MM.1S (cell line): ENCODE measurements around the gene CDC42.

Experiments used
- DNase-seq: peaks from one replicate; pipeline ENCODE4 v3.0.0-alpha.2; 2015
- H2AFZ ChIP-seq: fragments of 300-600 bp; sonication (generic); 2 replicates; pipeline ENCODE4 v1.6.0; 2016; ENCODE audit warnings: antibody characterized with exemption, low read length
- H3F3A ChIP-seq: fragments of 300-600 bp; sonication (generic); 2 replicates; pipeline ENCODE4 v1.6.1; 2016; ENCODE audit warnings: mild to moderate bottlenecking, antibody characterized with exemption, low read length, moderate library complexity, mixed read lengths; ENCODE audit not compliant: insufficient read depth
- H3K27ac ChIP-seq: fragments of 300-600 bp; sonication (generic); 2 replicates; pipeline ENCODE4 v1.5.1; 2016; ENCODE audit warnings: mild to moderate bottlenecking, low read length
- H3K27me3 ChIP-seq: fragments of 300-600 bp; sonication (generic); replicated peaks from 2 replicates; pipeline ENCODE4 v1.6.0; 2016; ENCODE audit warnings: low read length; ENCODE audit not compliant: insufficient read depth
- H3K36me3 ChIP-seq: fragments of 300-600 bp; sonication (generic); replicated peaks from 2 replicates; pipeline ENCODE4 v1.6.1; 2016; ENCODE audit warnings: mild to moderate bottlenecking, low read length, mixed read lengths; ENCODE audit not compliant: insufficient read depth
- H3K4me1 ChIP-seq: fragments of 300-600 bp; sonication (generic); 2 replicates; pipeline ENCODE4 v1.6.1; 2016; ENCODE audit warnings: low read length, mixed read lengths
- H3K4me2 ChIP-seq: fragments of 300-600 bp; sonication (generic); 2 replicates; pipeline ENCODE4 v1.6.0; 2016; ENCODE audit warnings: low read depth, low read length
- H3K4me3 ChIP-seq: fragments of 300-600 bp; sonication (generic); 2 replicates; pipeline ENCODE4 v1.5.1; 2016; ENCODE audit warnings: low read length, mixed read lengths
- H3K79me2 ChIP-seq: fragments of 300-600 bp; sonication (generic); 2 replicates; pipeline ENCODE4 v1.6.1; 2016; ENCODE audit warnings: mixed run types, low read length, mixed read lengths
- H3K9ac ChIP-seq: fragments of 300-600 bp; sonication (generic); 2 replicates; pipeline ENCODE4 v1.6.1; 2016; ENCODE audit warnings: low read length, mixed read lengths
- H3K9me2 ChIP-seq: fragments of 300-600 bp; sonication (generic); replicated peaks from 2 replicates; pipeline ENCODE4 v1.6.1; 2016; ENCODE audit warnings: mild to moderate bottlenecking, low read length, mixed read lengths; ENCODE audit not compliant: insufficient read depth
- H3K9me3 ChIP-seq: fragments of 300-600 bp; sonication (generic); replicated peaks from 2 replicates; pipeline ENCODE4 v1.6.1; 2016; ENCODE audit warnings: mild to moderate bottlenecking, low read length, mixed read lengths; ENCODE audit not compliant: insufficient read depth
- H4K20me1 ChIP-seq: fragments of 300-600 bp; sonication (generic); 2 replicates; pipeline ENCODE4 v1.6.1; 2016; ENCODE audit warnings: mild to moderate bottlenecking, low read length, moderate library complexity, mixed read lengths; ENCODE audit not compliant: insufficient read depth
- EZH2 ChIP-seq: fragments of 300-600 bp; sonication (generic); optimal IDR thresholded peaks from 2 replicates; pipeline ENCODE3; 2017; ENCODE audit warnings: low read depth, mild to moderate bottlenecking, antibody characterized with exemption, low read length, mixed read lengths
- EZH2phosphoT487 ChIP-seq: fragments of 300-600 bp; sonication (generic); IDR thresholded peaks from 2 replicates; pipeline ENCODE4 v1.6.1; 2018; ENCODE audit warnings: antibody characterized with exemption, low read length
- TF ChIP-seq, protein P1 (sequence below): fragments of 300-600 bp; sonication (generic); IDR thresholded peaks from 2 replicates; pipeline ENCODE4 v1.5.1; 2016; ENCODE audit warnings: antibody characterized with exemption, low read length, mixed read lengths

The CDC42 gene

DNA sequence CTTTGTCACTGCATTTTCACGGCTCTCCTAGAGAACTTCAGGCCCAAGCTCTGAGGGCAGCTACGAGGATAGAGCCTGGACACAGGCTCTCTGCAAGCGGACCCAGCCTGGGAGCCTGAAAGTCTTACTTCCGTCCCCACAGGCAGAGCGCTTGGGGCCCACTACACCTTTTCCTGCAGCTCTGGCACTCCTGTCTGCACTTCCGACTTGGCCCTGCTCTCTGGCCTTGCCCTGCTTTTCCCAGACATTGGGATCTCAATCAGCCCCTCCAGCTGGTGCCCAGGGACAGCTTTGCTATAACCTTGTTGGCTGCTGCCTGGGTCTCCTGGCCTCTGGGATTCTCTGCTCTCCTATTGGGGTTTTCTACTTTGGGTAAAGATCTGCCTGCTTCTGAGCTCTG is 62.8 kb downstream of the CDC42 start:
- Histone ChIP-seq H3K9me3 (no peaks in the 10 kb centered on the region), H3K4me1 (peaks cover 39% of the 10 kb centered on the region), H3K9ac (no peak overlapping the region), H4K20me1 (0 out of 2 replicates have a peak, but pooled peaks cover 4% of the 10 kb centered on the region), H3K27me3 (no peaks in the 10 kb centered on the region), H3K4me2 (no peak overlapping the region), H3K27ac (no peak overlapping the region), H2AFZ (no peak overlapping the region), H3K36me3 (no peaks in the 10 kb centered on the region), H3K9me2 (no peaks in the 10 kb centered on the region), H3K4me3 (no peak overlapping the region), H3K79me2 (no peaks in the 10 kb centered on the region), H3F3A (peaks cover 11% of the 10 kb centered on the region)
- TF ChIP-seq, protein P1, sequence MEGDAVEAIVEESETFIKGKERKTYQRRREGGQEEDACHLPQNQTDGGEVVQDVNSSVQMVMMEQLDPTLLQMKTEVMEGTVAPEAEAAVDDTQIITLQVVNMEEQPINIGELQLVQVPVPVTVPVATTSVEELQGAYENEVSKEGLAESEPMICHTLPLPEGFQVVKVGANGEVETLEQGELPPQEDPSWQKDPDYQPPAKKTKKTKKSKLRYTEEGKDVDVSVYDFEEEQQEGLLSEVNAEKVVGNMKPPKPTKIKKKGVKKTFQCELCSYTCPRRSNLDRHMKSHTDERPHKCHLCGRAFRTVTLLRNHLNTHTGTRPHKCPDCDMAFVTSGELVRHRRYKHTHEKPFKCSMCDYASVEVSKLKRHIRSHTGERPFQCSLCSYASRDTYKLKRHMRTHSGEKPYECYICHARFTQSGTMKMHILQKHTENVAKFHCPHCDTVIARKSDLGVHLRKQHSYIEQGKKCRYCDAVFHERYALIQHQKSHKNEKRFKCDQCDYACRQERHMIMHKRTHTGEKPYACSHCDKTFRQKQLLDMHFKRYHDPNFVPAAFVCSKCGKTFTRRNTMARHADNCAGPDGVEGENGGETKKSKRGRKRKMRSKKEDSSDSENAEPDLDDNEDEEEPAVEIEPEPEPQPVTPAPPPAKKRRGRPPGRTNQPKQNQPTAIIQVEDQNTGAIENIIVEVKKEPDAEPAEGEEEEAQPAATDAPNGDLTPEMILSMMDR: no peak
- TF ChIP-seq EZH2 (no peak), EZH2phosphoT487 (no peak)
- DNase-seq: no peak

DNA sequence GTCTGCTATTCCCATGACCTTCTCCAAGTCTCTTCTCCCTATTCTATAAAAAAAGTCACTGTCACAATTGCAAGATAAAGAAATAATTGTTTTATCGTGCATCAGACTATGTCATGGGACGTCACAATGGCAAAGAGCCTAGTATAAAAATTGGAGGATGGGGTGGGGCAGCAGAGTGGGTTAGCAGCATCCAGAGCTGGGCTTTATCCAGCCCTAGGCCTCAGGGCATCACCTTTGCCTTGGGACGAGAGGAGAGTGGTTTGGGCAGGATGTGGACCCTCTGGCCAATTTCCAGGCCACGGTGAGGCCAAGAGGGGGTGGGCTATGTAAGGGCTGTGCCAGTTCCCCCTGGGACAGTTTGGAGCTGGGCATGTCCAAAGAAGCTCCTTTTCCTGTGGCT is 64.7 kb downstream of the CDC42 start:
- Histone ChIP-seq H3F3A (peaks cover 11% of the 10 kb centered on the region), H3K27me3 (no peaks in the 10 kb centered on the region), H3K9me2 (no peaks in the 10 kb centered on the region), H3K79me2 (no peaks in the 10 kb centered on the region), H4K20me1 (0 out of 2 replicates have a peak, but pooled peaks cover 4% of the 10 kb centered on the region), H3K4me1 (peaks cover 39% of the 10 kb centered on the region), H3K4me3 (no peak overlapping the region), H3K27ac (no peak overlapping the region), H3K9ac (no peak overlapping the region), H3K4me2 (no peak overlapping the region), H2AFZ (no peak overlapping the region), H3K9me3 (no peaks in the 10 kb centered on the region), H3K36me3 (no peaks in the 10 kb centered on the region)
- no peak for TF ChIP-seq EZH2phosphoT487
- TF ChIP-seq EZH2: no peak
- TF ChIP-seq, protein P1: no peak
- DNase-seq: no peak

DNA sequence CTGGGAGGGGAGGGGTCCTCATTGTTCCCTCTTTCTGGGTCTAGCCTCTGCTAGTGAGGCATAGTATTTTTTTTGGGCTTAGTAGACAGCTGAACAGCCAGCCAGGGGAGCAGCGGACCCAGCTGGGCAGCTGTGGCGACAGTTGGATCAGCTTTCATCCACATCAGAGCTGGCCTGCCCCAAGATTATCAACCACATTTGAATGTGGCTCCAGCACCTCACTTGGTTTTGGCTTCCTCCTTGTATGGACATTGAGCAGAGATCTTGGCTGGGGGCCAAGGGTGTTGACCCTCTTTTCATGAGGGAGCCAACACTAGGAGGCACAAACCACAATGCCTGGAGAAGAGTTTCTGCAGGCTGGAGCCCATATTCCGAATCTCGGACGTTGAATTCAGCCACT is 65.3 kb downstream of the CDC42 start:
- 0 out of 2 replicates have a peak, but pooled peaks cover 4% of the 10 kb centered on the region for H4K20me1 ChIP-seq
- no peak overlapping the region for H3K4me2 ChIP-seq
- DNase-seq: no peak

DNA sequence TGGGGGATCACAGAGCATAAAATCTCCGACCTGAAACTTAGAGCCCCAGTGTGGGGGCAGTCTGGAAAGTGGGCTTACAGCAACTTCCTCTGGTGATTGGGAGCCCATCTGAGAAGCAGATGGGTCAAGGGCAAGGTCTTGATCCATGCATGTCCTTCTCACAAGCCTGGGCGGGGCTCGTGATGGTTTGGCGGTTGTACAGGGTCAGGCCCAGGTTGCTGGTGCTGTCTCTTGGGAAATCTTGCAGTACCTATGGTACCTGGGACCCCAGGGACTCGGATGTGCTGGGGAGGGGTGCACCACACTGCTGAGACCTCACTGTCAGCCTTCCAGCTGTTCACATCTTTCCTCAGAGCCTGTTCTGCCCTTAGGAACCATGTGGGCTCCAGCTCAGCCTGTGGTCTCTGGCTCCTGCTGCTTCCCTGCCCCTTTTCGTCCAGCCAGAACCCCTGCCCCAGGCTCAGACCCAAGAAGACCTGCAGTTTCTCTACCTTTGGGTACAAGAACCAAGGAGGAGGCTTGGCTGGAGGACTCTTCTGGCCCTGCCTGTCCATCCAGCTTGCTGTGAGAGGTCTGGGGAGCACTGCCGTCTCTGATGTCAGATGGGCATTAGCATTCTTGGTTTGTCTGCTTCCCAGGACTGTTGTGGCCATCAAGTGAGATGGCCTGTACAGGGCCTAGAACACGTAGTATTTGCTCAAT is 65.9 kb downstream of the CDC42 start:
- Histone ChIP-seq H3K9me2 (no peaks in the 10 kb centered on the region), H3K4me2 (peak overlapping the region; percentile 38), H3K4me3 (no peak overlapping the region), H3K36me3 (no peaks in the 10 kb centered on the region), H3K9ac (no peak overlapping the region), H2AFZ (no peak overlapping the region), H3K79me2 (no peaks in the 10 kb centered on the region), H3K27ac (peak overlapping the region; percentile 38; the same call in 1 of the 2 replicates), H3K27me3 (no peaks in the 10 kb centered on the region), H3K4me1 (peaks cover 39% of the 10 kb centered on the region), H3F3A (peaks cover 11% of the 10 kb centered on the region), H4K20me1 (0 out of 2 replicates have a peak, but pooled peaks cover 4% of the 10 kb centered on the region), H3K9me3 (no peaks in the 10 kb centered on the region)
- no peak for DNase-seq
- TF ChIP-seq EZH2 (no peak), EZH2phosphoT487 (no peak)
- TF ChIP-seq, protein P1: no peak

More for the DNA sequence above, 65.3 kb downstream of the CDC42 start:
- no peak overlapping the region for H3K27ac ChIP-seq
- H3K4me3 ChIP-seq: no peak overlapping the region
- H3K36me3 ChIP-seq: no peaks in the 10 kb centered on the region
- H3K79me2 ChIP-seq: no peaks in the 10 kb centered on the region
- no peaks in the 10 kb centered on the region for H3K27me3 ChIP-seq
- peaks cover 39% of the 10 kb centered on the region for H3K4me1 ChIP-seq
- H3F3A ChIP-seq: peaks cover 11% of the 10 kb centered on the region
- H3K9me3 ChIP-seq: no peaks in the 10 kb centered on the region
- no peak overlapping the region for H2AFZ ChIP-seq
- H3K9me2 ChIP-seq: no peaks in the 10 kb centered on the region
- no peak for TF ChIP-seq EZH2phosphoT487
- H3K9ac ChIP-seq: no peak overlapping the region
